A549 (cell line): Measurements from ENCODE around the gene GRK7.

ENCODE experiments used
- CTCF ChIP-seq: fragments of >200 bp; sonication (Bioruptor Twin); formaldehyde crosslinking; IDR thresholded peaks from 3 replicates; pipeline ENCODE4 v1.5.1; 2016
- FOSL2 ChIP-seq, 2 experiments: fragments of 450-650 bp in 1 of 2; fragments of >200 bp in 1 of 2; sonication (Bioruptor Twin) in 1 of 2; formaldehyde crosslinking; IDR thresholded peaks; 2 replicates each; pipeline versions ENCODE4 v1.5.0 to v1.6.1; 2016 to 2020; ENCODE audit warnings: mild to moderate bottlenecking in 1 of 2, moderate library complexity in 1 of 2
- MAX ChIP-seq: IDR thresholded peaks from 2 replicates; pipeline ENCODE4 v1.6.1; 2012
- POLR2A ChIP-seq: IDR thresholded peaks from 2 replicates; pipeline ENCODE4 v1.6.1; 2012; ENCODE audit warnings: mild to moderate bottlenecking, low read length

GRCh38 chr3:141776376-141776775 lies 13.2 kb downstream of the GRK7 start:
- TF ChIP-seq POLR2A (no peak), FOSL2 (IDR thresholded peaks at IDR 0.05) (no peak), FOSL2 (CRISPR knock-in tag; IDR thresholded peaks at IDR 0.05) (no peak), CTCF (no peak), MAX (no peak)
